Measurements from ENCODE around the gene NIPSNAP3A. TPM values are rescaled to one million over a fixed set of nuclear protein-coding genes. Genes with fewer than 3 reads are reported as not detected.
A peak's percentile ranks its signal among the peaks of the same experiment; 100 is the strongest.

Gene NIPSNAP3A
- total RNA-seq, 1 donor from 2014 or later: 19.5 TPM

DNA sequence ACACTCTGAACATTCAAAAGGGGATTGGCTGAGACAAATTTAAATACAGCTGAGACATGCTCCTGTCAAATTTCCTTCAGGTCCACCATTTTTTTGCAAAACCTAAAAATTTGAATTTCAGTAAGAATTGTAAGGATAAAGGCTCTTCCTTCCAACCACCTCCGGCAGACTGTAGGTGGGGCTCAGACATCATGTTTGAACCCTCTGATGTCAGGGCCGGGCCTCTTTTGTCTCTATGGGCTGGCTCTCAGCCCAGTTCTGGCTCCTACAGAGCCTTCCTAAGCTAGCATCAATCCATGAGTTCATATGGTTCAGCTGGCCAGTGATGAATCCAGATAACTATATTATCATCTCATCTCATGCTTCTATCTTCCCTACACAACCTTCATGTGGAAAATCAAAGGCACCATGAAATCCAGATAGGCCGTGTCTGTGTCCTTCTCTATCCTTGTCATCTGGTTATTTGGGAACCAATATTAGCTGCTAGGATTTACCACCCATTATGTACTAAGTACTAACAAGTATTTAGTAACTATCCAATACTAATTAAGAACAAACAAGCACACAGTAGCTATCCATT lies 60.6 kb downstream of the NIPSNAP3A start:
- peak; percentile 63 for DNase-seq (ENCODE audit: low spot score)

Other genes starting within 250 kb of the NIPSNAP3A start
- not detected for gene OR13F1, start 243.4 kb upstream of the NIPSNAP3A start, total RNA-seq
- gene OR13C4, start 220.5 kb upstream of the NIPSNAP3A start, total RNA-seq: not detected
- not detected for gene OR13C3, start 210.8 kb upstream of the NIPSNAP3A start, total RNA-seq
- gene OR13C8, start 178.5 kb upstream of the NIPSNAP3A start, total RNA-seq: not detected
- gene OR13C5, start 148.3 kb upstream of the NIPSNAP3A start, total RNA-seq: not detected
- gene OR13C2, start 142.1 kb upstream of the NIPSNAP3A start, total RNA-seq: not detected
- gene OR13C9, start 129.5 kb upstream of the NIPSNAP3A start, total RNA-seq: not detected
- gene OR13D1, start 53.2 kb upstream of the NIPSNAP3A start, total RNA-seq: not detected
- gene NIPSNAP3B, start 16.4 kb downstream of the NIPSNAP3A start, total RNA-seq: 2.8 TPM
- gene ABCA1, start 180.5 kb downstream of the NIPSNAP3A start, total RNA-seq: 36.4 TPM

All from mucosa of gallbladder (tissue), 1 donor.